ENCODE results near the gene TPST2. TPM values are rescaled to one million over a fixed set of nuclear protein-coding genes. Genes with fewer than 3 reads are reported as not detected.
A peak's percentile ranks its signal among the peaks of the same experiment; 100 is the strongest.

The TPST2 gene
- total and polyA plus RNA-seq, 9 of the 15 experiments (the other 6 are each of a cell fraction or from before 2014, with no cell fraction given): 14.2 to 123 (median 60.1) TPM

GRCh38 chr22:26617271-26618199 lies 27.6 kb upstream of the TPST2 start, which contains the start of gene CRYBB1 (continued):
- TF ChIP-seq ILF3 (IDR thresholded peaks at IDR 0.05; ENCODE audit: borderline replicate concordance) (no peak), SNIP1 (IDR thresholded peaks at IDR 0.05; ENCODE audit: low read depth) (0 out of 2 replicates have a peak, but pooled peaks have one; percentile 23), NBN (IDR thresholded peaks at IDR 0.05; ENCODE audit: low read depth) (peak; percentile 76), ZNF431 (CRISPR knock-in tag; IDR thresholded peaks at IDR 0.05) (no peak), ZNF324 (CRISPR knock-in tag; IDR thresholded peaks at IDR 0.05) (no peak), OTX1 (CRISPR knock-in tag; IDR thresholded peaks at IDR 0.05) (no peak; the same call in 1 of the 2 replicates), TRIM24 (IDR thresholded peaks at IDR 0.05) (peak; percentile 30 to 54; a peak in 2 of 4 replicates), NELFE (IDR thresholded peaks at IDR 0.05; ENCODE audit: insufficient read depth, insufficient read length) (no peak), ZNF407 (IDR thresholded peaks at IDR 0.05; ENCODE audit: low read depth) (no peak), TAF1 (IDR thresholded peaks at IDR 0.05; ENCODE audit: control insufficient read depth, extremely low read depth, insufficient read depth, low read length, severe bottlenecking) (no peak), FOS (IDR thresholded peaks at IDR 0.05; ENCODE audit: extremely low read depth, insufficient read length) (no peak), ZNF212 (CRISPR knock-in tag; IDR thresholded peaks at IDR 0.05) (no peak), HNRNPK (IDR thresholded peaks at IDR 0.05; ENCODE audit: low read depth, low read length, poor library complexity, severe bottlenecking) (no peak), ESRRA (IDR thresholded peaks at IDR 0.05; ENCODE audit: borderline replicate concordance, low read depth) (no peak), RNF219 (CRISPR knock-in tag; IDR thresholded peaks at IDR 0.05) (no peak), PHTF2 (CRISPR knock-in tag; IDR thresholded peaks at IDR 0.05) (no peak), ETV6 (IDR thresholded peaks at IDR 0.05; ENCODE audit: borderline replicate concordance in 1 of 2, low read depth in 2 of 2, low read length in 1 of 2) (no peak), ETV6 (CRISPR knock-in tag; IDR thresholded peaks at IDR 0.05; ENCODE audit: borderline replicate concordance) (no peak)
